Neural cell (in vitro differentiated cells): ENCODE results near the gene STT3B. TPM values are rescaled to one million over a fixed set of nuclear protein-coding genes. Genes with fewer than 3 reads are reported as not detected.

Experiments
- H2AFZ ChIP-seq: fragments of 200-600, 300-800 bp; sonication (generic), shearing (Covaris generic); 2 replicates; pipeline ENCODE4 v1.6.0; 2014; ENCODE audit warnings: low read depth, mild to moderate bottlenecking, antibody characterized with exemption, low read length, moderate library complexity
- H3F3A ChIP-seq: fragments of 200-600 bp; shearing (Covaris generic); 2 replicates; pipeline ENCODE4 v1.6.1; 2016; ENCODE audit warnings: mild to moderate bottlenecking, moderate library complexity, mixed read lengths, antibody characterized with exemption, low read length; ENCODE audit not compliant: insufficient read depth, poor library complexity, severe bottlenecking
- H3K27ac ChIP-seq: fragments of 200-600, 300-800 bp; sonication (generic), shearing (Covaris generic); 2 replicates; pipeline ENCODE4 v1.5.1; 2014; ENCODE audit warnings: mild to moderate bottlenecking, low read length, moderate library complexity
- H3K27me3 ChIP-seq: fragments of 300-800, 200-600 bp; sonication (generic), shearing (Covaris generic); 2 replicates; pipeline ENCODE4 v1.6.0; 2014; ENCODE audit warnings: mild to moderate bottlenecking, low read depth, low read length, moderate library complexity; ENCODE audit not compliant: insufficient read depth
- H3K36me3 ChIP-seq: fragments of 300-800, 200-600 bp; sonication (generic), shearing (Covaris generic); 2 replicates; pipeline ENCODE4 v1.5.1; 2014; ENCODE audit warnings: mild to moderate bottlenecking, antibody characterized with exemption, low read length, moderate library complexity; ENCODE audit not compliant: insufficient read depth
- H3K4me2 ChIP-seq: fragments of 300-800, 200-600 bp; sonication (generic), shearing (Covaris generic); 2 replicates; pipeline ENCODE4 v1.6.0; 2014; ENCODE audit warnings: mild to moderate bottlenecking, low read length
- H3K4me3 ChIP-seq: fragments of 300-800, 200-600 bp; sonication (generic), shearing (Covaris generic); 2 replicates; pipeline ENCODE4 v1.5.1; 2014; ENCODE audit warnings: mild to moderate bottlenecking, low read length, moderate library complexity
- H3K79me2 ChIP-seq: fragments of 200-600 bp; shearing (Covaris generic); replicated peaks from 2 replicates; pipeline ENCODE4 v1.6.0; 2014; ENCODE audit warnings: mild to moderate bottlenecking, low read length, moderate library complexity; ENCODE audit not compliant: insufficient read depth
- H3K9ac ChIP-seq: fragments of 300-800, 200-600 bp; sonication (generic), shearing (Covaris generic); 2 replicates; pipeline ENCODE4 v1.6.1; 2016; ENCODE audit warnings: mild to moderate bottlenecking, low read length, mixed read lengths
- H3K9me2 ChIP-seq: fragments of 200-600 bp; shearing (Covaris generic); 2 replicates; pipeline ENCODE4 v1.6.1; 2016; ENCODE audit warnings: mild to moderate bottlenecking, low read length, mixed read lengths; ENCODE audit not compliant: insufficient read depth
- H3K9me3 ChIP-seq: fragments of 200-600, 300-800 bp; sonication (generic), shearing (Covaris generic); 2 replicates; pipeline ENCODE4 v1.6.1; 2016; ENCODE audit warnings: mild to moderate bottlenecking, mixed run types, low read length, moderate library complexity, mixed read lengths
- H4K20me1 ChIP-seq: fragments of 200-600 bp; shearing (Covaris generic); 2 replicates; pipeline ENCODE4 v1.6.1; 2016; ENCODE audit warnings: mild to moderate bottlenecking, mixed run types; ENCODE audit not compliant: insufficient read depth
- CTCF ChIP-seq: fragments of 450-650 bp; IDR thresholded peaks from 2 replicates; pipeline ENCODE4 v1.5.1; 2014; ENCODE audit warnings: antibody characterized with exemption, mild to moderate bottlenecking, moderate library complexity; ENCODE audit not compliant: poor library complexity, severe bottlenecking
- EP300 ChIP-seq: fragments of 450-650 bp; conservative IDR thresholded peaks from 2 replicates; pipeline ENCODE4 v1.6.1; 2014; ENCODE audit warnings: antibody characterized with exemption, mild to moderate bottlenecking, moderate library complexity; ENCODE audit not compliant: poor library complexity, severe bottlenecking
- EZH2 ChIP-seq: fragments of 200-600, 300-800 bp; shearing (Covaris generic), sonication (generic); IDR thresholded peaks from 2 replicates; pipeline ENCODE4 v1.6.1; 2014; ENCODE audit warnings: antibody characterized with exemption, low read length, borderline replicate concordance, mild to moderate bottlenecking; ENCODE audit not compliant: insufficient read depth, poor library complexity, severe bottlenecking
- MXI1 ChIP-seq: fragments of 450-650 bp; conservative IDR thresholded peaks from 2 replicates; pipeline ENCODE4 v1.6.1; 2014; ENCODE audit warnings: antibody characterized with exemption, mild to moderate bottlenecking; ENCODE audit not compliant: poor library complexity, severe bottlenecking
- POLR2AphosphoS5 ChIP-seq: IDR thresholded peaks from 2 replicates; pipeline ENCODE4 v1.6.1; 2012
- RAD21 ChIP-seq: fragments of 450-650 bp; conservative IDR thresholded peaks from 2 replicates; pipeline ENCODE4 v1.6.1; 2014; ENCODE audit warnings: antibody characterized with exemption, mild to moderate bottlenecking, moderate library complexity
- REST ChIP-seq: IDR thresholded peaks from 2 replicates; pipeline ENCODE4 v1.6.1; 2012; ENCODE audit warnings: borderline replicate concordance
- SMC3 ChIP-seq: fragments of 450-650 bp; conservative IDR thresholded peaks from 2 replicates; pipeline ENCODE4 v1.6.1; 2014; ENCODE audit warnings: antibody characterized with exemption, mild to moderate bottlenecking, moderate library complexity; ENCODE audit not compliant: poor library complexity
- TAF1 ChIP-seq: IDR thresholded peaks from 2 replicates; pipeline ENCODE4 v1.6.1; 2012; ENCODE audit warnings: low read depth
- polyA plus RNA-seq: library from polyadenylated mRNA; depleted of rRNA; stranded (reverse); fragments of >200 nt; gene quantifications from 2 replicates; pipeline ENCODE4 v1.2.3, GENCODE V29; 2014

Gene STT3B
- polyA plus RNA-seq, 1 donor from 2014 or later: 100 TPM

GRCh38 chr3:31488475-31489017, 44.2 kb upstream of the STT3B start:
- no peaks in the 10 kb centered on the region for H3F3A ChIP-seq
- TF ChIP-seq EZH2 (no peak), RAD21 (no peak)
- H3K9me3 ChIP-seq: no peaks in the 10 kb centered on the region
- H4K20me1 ChIP-seq: no peaks in the 10 kb centered on the region
- H3K9ac ChIP-seq: no peak overlapping the region
- H3K27me3 ChIP-seq: no peaks in the 10 kb centered on the region
- H3K36me3 ChIP-seq: no peaks in the 10 kb centered on the region
- H3K9me2 ChIP-seq: no peaks in the 10 kb centered on the region
- no peak overlapping the region for H3K27ac ChIP-seq
- H2AFZ ChIP-seq: no peak overlapping the region
- no peak overlapping the region for H3K4me3 ChIP-seq
- no peaks in the 10 kb centered on the region for H3K79me2 ChIP-seq
- no peak overlapping the region for H3K4me2 ChIP-seq

GRCh38 chr3:31490502-31490901, 42.2 kb upstream of the STT3B start:
- no peak overlapping the region for H3K27ac ChIP-seq
- TF ChIP-seq CTCF: no peak
- TF ChIP-seq EZH2: no peak
- no peak for TF ChIP-seq EP300
- TF ChIP-seq RAD21: no peak
- TF ChIP-seq POLR2AphosphoS5: no peak
- no peak for TF ChIP-seq TAF1
- TF ChIP-seq REST: no peak
- TF ChIP-seq SMC3: no peak
- no peak for TF ChIP-seq MXI1
- H3K4me3 ChIP-seq: no peak overlapping the region
- no peaks in the 10 kb centered on the region for H3F3A ChIP-seq
- no peaks in the 10 kb centered on the region for H3K79me2 ChIP-seq
- H3K9ac ChIP-seq: no peak overlapping the region
- H3K36me3 ChIP-seq: no peaks in the 10 kb centered on the region
- H3K9me2 ChIP-seq: no peaks in the 10 kb centered on the region
- no peak overlapping the region for H3K4me2 ChIP-seq
- H3K9me3 ChIP-seq: no peaks in the 10 kb centered on the region
- H2AFZ ChIP-seq: no peak overlapping the region
- no peaks in the 10 kb centered on the region for H4K20me1 ChIP-seq
- H3K27me3 ChIP-seq: no peaks in the 10 kb centered on the region

GRCh38 chr3:31491660-31492059, 41.1 kb upstream of the STT3B start:
- Histone ChIP-seq H3K9me3 (no peaks in the 10 kb centered on the region), H3K79me2 (no peaks in the 10 kb centered on the region), H3F3A (no peaks in the 10 kb centered on the region), H3K4me3 (no peak overlapping the region), H4K20me1 (no peaks in the 10 kb centered on the region), H3K27ac (no peak overlapping the region), H3K9me2 (no peaks in the 10 kb centered on the region), H3K27me3 (no peaks in the 10 kb centered on the region), H3K9ac (no peak overlapping the region), H3K4me2 (no peak overlapping the region), H2AFZ (no peak overlapping the region), H3K36me3 (no peaks in the 10 kb centered on the region)
- TF ChIP-seq TAF1 (no peak), MXI1 (no peak), EZH2 (no peak)
